Mucosa of rectum (tissue), 2 donors: ENCODE results near the gene EFNA1.

Source experiments
- H3K27ac ChIP-seq, 2 donors: one replicate each; pipeline ENCODE4 v1.7.0; 2013; ENCODE audit warnings: inconsistent platforms in 2 of 2, low read depth in 2 of 2, low read length in 2 of 2
- H3K27me3 ChIP-seq, 2 donors: one replicate each; pipeline ENCODE4 v1.7.0; 2013; ENCODE audit warnings: low read length in 2 of 2; ENCODE audit not compliant: control insufficient read depth in 2 of 2, insufficient read depth in 2 of 2
- H3K36me3 ChIP-seq, 2 donors: one replicate each; pipeline ENCODE4 v1.7.0; 2013; ENCODE audit warnings: low read length in 2 of 2; ENCODE audit not compliant: control insufficient read depth in 2 of 2, insufficient read depth in 2 of 2
- H3K4me1 ChIP-seq, 2 donors: one replicate each; pipeline ENCODE4 v1.7.0; 2013; ENCODE audit warnings: low read length in 2 of 2, mild to moderate bottlenecking in 1 of 2; ENCODE audit not compliant: control insufficient read depth in 2 of 2, insufficient read depth in 2 of 2
- H3K4me3 ChIP-seq, 2 donors: one replicate each; pipeline ENCODE4 v1.7.0; 2013; ENCODE audit warnings: low read length in 2 of 2
- H3K9ac ChIP-seq, 2 donors: one replicate each; pipeline ENCODE4 v1.7.0; 2013; ENCODE audit warnings: low read length in 2 of 2, low read depth in 1 of 2, mild to moderate bottlenecking in 1 of 2
- H3K9me3 ChIP-seq, 2 donors: one replicate each; pipeline ENCODE4 v1.7.0; 2013; ENCODE audit warnings: low read length in 2 of 2; ENCODE audit not compliant: control insufficient read depth in 2 of 2
- donor health status: healthy.
- donor health status: Normal muscosa, but diverticular disease.

The EFNA1 gene

DNA sequence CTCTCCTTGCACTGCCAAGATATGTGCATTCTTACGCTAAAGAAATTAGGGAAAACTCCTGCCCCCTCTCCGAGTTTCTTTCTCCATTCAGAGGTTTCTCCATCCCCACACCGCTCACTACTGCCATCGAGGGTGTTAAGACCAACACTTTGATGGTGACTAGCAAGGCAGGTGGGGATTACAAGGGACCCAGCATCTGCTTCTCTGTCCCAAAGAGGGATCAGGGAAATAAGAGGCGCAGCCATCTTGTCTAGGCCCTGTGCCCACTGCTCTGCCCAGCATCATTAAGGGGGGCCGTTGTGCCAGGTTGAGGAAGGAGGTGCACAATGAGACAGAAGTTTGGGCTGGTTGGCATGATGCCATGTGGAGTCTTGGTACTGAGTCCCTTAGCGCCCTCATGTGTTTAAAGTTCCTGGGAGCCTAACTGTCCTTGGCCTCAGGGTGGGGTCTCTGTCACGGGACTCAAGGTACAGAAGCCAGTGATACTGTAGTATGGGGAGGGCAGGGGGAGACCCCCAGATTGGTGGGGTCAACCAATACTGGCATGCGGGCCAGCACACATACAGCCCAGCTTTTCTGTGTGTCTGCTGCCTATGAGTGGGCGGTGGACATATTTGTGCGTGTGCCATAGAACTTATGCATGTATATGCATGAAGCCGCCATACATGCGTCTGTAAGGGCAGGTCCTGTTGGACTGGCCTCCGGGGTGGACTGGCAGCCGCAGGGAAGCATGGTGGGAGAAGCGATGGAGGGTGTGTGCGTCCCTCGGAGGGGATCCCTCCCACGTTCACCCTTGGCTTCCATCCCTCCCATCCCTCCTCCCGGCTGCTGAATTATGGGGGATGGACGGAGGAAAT lies 43.6 kb upstream of the EFNA1 start:
- Histone ChIP-seq H3K9ac (peak overlapping the region; percentile 90 to 91), H3K27me3 (peaks cover 13 to 23% of the 10 kb centered on the region in 2 donors), H3K9me3 (no peaks in the 10 kb centered on the region), H3K4me3 (peak overlapping the region; percentile 79 to 87), H3K4me1 (peaks cover 52 to 61% of the 10 kb centered on the region in 2 donors), H3K27ac (peak overlapping the region; percentile 93 to 96), H3K36me3 (no peaks in the 10 kb centered on the region)

DNA sequence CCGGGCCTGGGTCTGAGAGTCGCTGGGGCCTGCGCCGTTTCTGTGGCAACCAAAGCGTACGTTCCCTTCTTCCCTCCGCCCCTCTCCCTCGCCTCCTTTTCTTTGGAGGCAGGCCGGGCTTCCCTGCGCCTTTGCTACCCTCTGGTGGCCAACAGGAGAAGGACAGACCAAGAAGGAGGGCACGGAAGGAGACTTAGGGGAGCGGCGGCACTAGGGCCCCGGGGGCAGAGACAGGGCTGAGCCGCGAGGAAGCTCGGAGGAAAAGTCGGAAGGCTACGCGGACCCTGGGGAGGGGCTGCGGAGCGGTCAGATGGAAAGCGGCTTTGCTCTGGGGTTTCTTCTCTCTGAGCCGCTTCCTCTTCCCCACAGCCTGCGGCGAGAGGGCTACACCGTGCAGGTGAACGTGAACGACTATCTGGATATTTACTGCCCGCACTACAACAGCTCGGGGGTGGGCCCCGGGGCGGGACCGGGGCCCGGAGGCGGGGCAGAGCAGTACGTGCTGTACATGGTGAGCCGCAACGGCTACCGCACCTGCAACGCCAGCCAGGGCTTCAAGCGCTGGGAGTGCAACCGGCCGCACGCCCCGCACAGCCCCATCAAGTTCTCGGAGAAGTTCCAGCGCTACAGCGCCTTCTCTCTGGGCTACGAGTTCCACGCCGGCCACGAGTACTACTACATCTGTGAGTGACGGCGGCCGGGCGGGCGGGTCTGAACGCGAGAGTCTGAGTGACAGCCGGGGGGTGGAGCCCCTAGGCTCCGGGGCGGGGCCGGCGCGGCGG lies 42.8 kb upstream of the EFNA1 start:
- H3K4me1 ChIP-seq: peaks cover 51 to 53% of the 10 kb centered on the region in 2 donors

DNA sequence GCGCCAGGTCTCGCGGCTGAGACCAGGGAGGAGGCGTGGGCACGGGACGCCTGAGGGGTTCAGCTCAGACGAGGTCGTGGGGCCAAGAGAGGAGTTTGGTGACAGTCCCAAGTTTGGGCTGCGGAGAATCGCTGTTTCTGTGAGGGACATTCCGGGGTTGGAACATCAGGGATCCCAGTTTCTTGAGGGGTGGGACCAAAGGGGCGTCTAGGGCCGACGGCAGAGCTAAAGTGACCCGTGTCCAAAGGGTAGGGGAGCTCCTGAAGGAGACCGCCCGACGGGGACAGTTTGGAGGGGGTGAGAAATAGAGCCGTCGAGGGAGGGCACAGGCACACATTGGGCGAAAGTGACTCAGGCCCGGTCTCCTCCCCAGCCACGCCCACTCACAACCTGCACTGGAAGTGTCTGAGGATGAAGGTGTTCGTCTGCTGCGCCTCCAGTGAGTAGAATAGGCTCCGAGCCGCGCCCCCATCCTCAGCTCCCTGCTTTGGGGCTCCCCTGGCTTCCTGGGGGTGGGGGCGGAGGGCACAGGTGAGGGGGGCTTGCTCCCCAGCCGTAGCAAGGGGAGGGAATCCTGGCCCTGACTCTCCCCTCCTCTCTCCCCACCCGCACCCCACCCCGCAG lies 42.1 kb upstream of the EFNA1 start:
- peak overlapping the region; percentile 90 to 95 for H3K9ac ChIP-seq
- peak overlapping the region; percentile 79 to 87 for H3K4me3 ChIP-seq
- peaks cover 47 to 48% of the 10 kb centered on the region in 2 donors for H3K4me1 ChIP-seq
- H3K27me3 ChIP-seq: peaks cover 13 to 19% of the 10 kb centered on the region in 2 donors
- no peaks in the 10 kb centered on the region for H3K36me3 ChIP-seq
- peak overlapping the region; percentile 93 to 96 for H3K27ac ChIP-seq
- no peaks in the 10 kb centered on the region for H3K9me3 ChIP-seq

More for the DNA sequence above, 42.8 kb upstream of the EFNA1 start:
- peak overlapping the region; percentile 79 to 87 for H3K4me3 ChIP-seq
- H3K9ac ChIP-seq: peak overlapping the region; percentile 90 to 95
- H3K27ac ChIP-seq: peak overlapping the region; percentile 93 to 96
- H3K36me3 ChIP-seq: no peaks in the 10 kb centered on the region
- H3K27me3 ChIP-seq: peaks cover 13 to 19% of the 10 kb centered on the region in 2 donors
- no peaks in the 10 kb centered on the region for H3K9me3 ChIP-seq

DNA sequence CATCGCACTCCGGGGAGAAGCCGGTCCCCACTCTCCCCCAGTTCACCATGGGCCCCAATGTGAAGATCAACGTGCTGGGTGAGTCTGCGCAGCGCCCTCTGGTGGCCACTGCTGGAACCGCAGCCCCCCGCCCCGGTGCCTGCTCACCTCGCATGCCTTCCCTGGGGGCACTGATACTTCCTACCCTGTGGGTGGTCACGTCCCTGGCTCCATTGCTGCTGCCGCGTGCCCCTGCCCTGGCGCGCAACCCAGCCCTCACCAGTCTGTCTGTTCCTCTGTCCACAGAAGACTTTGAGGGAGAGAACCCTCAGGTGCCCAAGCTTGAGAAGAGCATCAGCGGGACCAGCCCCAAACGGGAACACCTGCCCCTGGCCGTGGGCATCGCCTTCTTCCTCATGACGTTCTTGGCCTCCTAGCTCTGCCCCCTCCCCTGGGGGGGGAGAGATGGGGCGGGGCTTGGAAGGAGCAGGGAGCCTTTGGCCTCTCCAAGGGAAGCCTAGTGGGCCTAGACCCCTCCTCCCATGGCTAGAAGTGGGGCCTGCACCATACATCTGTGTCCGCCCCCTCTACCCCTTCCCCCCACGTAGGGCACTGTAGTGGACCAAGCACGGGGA lies 41.4 kb upstream of the EFNA1 start:
- peaks cover 10 to 15% of the 10 kb centered on the region in 2 donors for H3K27me3 ChIP-seq
- no peaks in the 10 kb centered on the region for H3K36me3 ChIP-seq
- no peaks in the 10 kb centered on the region for H3K9me3 ChIP-seq
- H3K9ac ChIP-seq: peak overlapping the region in 1 of 2 donors; percentile 32
- H3K27ac ChIP-seq: peak overlapping the region; percentile 93 to 96
- peak overlapping the region in 1 of 2 donors; percentile 87 for H3K4me3 ChIP-seq
- H3K4me1 ChIP-seq: peaks cover 43 to 44% of the 10 kb centered on the region in 2 donors

DNA sequence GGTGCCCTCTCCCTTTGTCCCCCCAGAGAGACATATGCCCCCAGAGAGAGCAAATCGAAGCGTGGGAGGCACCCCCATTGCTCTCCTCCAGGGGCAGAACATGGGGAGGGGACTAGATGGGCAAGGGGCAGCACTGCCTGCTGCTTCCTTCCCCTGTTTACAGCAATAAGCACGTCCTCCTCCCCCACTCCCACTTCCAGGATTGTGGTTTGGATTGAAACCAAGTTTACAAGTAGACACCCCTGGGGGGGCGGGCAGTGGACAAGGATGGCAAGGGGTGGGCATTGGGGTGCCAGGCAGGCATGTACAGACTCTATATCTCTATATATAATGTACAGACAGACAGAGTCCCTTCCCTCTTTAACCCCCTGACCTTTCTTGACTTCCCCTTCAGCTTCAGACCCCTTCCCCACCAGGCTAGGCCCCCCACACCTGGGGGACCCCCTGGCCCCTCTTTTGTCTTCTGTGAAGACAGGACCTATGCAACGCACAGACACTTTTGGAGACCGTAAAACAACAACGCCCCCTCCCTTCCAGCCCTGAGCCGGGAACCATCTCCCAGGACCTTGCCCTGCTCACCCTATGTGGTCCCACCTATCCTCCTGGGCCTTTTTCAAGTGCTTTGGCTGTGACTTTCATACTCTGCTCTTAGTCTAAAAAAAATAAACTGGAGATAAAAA lies 40.7 kb upstream of the EFNA1 start:
- no peak overlapping the region for H3K27ac ChIP-seq
- H3K9ac ChIP-seq: no peak overlapping the region
- no peaks in the 10 kb centered on the region for H3K9me3 ChIP-seq
- H3K4me3 ChIP-seq: no peak overlapping the region
- H3K36me3 ChIP-seq: no peaks in the 10 kb centered on the region
- peaks cover 10 to 12% of the 10 kb centered on the region in 2 donors for H3K27me3 ChIP-seq
- peaks cover 43% of the 10 kb centered on the region in 2 donors for H3K4me1 ChIP-seq

DNA sequence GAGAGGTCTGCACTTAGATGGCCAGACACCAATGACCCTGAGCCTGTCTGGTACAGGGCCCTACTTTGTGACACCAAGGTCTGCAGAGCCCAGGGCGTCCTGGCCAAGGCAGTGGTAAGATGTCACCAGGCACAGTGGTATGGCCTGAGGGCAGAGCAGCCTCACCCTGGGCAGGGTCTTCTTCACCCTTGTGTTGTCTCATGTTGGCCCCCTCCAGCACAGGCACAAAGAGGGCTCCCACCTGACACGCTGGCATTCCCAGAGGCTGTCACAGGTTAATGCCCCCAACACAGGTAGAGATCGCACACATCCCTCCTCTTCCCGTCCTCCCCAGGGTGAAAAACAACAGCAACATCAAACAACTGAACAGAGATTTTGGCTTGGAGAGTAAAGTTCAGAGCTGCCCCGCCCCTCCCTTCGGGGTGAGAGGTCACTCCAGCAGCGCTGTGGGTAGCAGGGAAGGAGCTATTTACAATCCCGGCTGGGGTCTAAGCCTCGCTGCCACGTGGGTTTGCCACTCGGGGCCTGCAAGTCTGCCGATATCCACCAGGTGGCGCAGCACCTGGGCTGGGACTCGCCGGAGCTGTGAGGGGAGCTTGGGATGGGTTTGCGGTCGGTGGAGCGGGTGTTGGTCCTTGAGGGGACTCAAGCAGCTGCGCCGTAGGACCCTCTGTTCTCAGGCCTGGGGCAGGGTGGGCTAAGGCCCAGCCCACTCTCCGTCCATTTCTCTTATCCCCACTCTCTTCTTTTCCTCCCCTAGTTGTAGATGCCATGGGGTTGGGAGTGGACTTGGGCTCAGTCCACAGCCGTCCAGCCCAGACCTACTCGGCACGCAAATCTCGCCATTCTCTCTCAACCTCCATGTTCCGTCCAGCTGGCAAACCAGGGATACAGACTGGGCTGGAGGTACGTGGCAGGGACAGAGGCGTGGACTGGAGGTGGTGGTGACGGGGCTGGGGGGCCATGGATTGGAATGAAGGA lies 36.3 kb upstream of the EFNA1 start:
- H3K9ac ChIP-seq: no peak overlapping the region
- peaks cover 14 to 22% of the 10 kb centered on the region in 2 donors for H3K4me1 ChIP-seq
- no peaks in the 10 kb centered on the region for H3K27me3 ChIP-seq
- peak overlapping the region; percentile 24 to 45 for H3K4me3 ChIP-seq
- no peak overlapping the region for H3K27ac ChIP-seq
- H3K9me3 ChIP-seq: no peaks in the 10 kb centered on the region
- H3K36me3 ChIP-seq: no peaks in the 10 kb centered on the region

DNA sequence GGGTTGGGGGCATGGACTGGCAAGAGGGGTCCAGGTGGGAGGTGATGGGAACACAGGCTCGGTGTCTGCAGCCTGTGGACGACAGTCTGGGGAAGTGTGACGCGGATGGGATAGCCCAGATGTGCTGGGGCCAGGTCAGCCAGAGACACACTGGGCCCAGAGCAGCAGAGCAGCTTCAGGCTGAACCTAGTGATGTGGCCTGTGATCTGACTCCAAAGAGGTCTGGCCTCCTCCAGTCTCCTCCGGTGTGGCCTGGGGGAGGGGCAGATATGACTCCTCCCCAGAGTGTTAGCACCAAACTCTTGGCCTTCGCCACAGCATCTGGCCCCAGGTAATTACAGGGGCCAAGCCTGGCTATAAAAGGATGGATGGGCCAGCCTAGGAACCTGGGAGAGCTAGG lies 35.5 kb upstream of the EFNA1 start:
- Histone ChIP-seq H3K4me3 (no peak overlapping the region), H3K9me3 (no peaks in the 10 kb centered on the region), H3K36me3 (no peaks in the 10 kb centered on the region), H3K9ac (no peak overlapping the region), H3K27ac (no peak overlapping the region), H3K27me3 (no peaks in the 10 kb centered on the region), H3K4me1 (peaks cover 14 to 22% of the 10 kb centered on the region in 2 donors)

DNA sequence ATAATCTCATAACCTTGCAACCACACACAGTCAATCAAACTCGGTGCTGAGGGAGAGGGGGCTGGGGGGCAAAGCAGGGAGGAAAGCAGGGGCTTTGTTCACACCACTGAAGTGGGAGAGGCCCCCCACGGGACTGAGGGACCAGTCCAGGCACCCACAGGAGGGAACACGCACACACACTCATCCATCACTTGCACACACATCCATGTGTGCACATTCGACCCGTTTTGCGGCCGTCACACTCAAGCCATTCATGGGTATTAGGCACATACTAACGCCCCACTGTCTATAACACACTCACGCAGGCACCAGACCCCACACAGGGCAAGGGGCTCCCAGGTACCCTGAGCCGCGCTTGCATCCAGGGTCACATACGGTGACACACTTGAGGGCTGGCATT lies 35.0 kb upstream of the EFNA1 start:
- Histone ChIP-seq H3K36me3 (no peaks in the 10 kb centered on the region), H3K9ac (no peak overlapping the region), H3K4me1 (peaks cover 14 to 22% of the 10 kb centered on the region in 2 donors), H3K27ac (no peak overlapping the region), H3K9me3 (no peaks in the 10 kb centered on the region), H3K4me3 (no peak overlapping the region), H3K27me3 (no peaks in the 10 kb centered on the region)
